ENCODE data around the gene EPSTI1.
A peak's percentile ranks its signal among the peaks of the same experiment; 100 is the strongest.

Gene EPSTI1

DNA sequence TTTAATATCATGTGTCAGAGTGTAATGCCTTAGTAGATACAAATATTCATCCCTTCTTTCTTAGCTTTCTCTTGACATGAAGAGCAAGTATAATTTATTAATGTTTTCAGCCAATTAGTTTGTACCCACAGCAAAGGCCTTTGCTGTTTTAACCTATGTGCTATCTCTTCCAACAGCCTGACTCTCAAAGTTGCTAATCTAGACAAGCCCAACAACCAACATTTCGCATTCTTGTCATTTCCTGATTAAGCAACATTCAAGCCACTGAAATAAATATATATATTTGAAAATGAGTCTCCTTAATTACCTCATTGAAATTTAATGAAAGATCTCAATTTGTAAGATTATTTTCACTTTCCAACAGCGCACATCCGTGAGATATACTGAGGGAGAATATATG lies 18.5 kb downstream of the EPSTI1 start:
- Histone ChIP-seq H3K27me3 (ENCODE audit: insufficient read depth, poor library complexity, severe bottlenecking) (no peaks in the 10 kb centered on the region), H3K4me3 (ENCODE audit: severe bottlenecking) (no peak overlapping the region), H3K4me1 (ENCODE audit: insufficient read depth, poor library complexity, severe bottlenecking) (peaks cover 3% of the 10 kb centered on the region), H3K9me3 (ENCODE audit: severe bottlenecking) (no peaks in the 10 kb centered on the region), H3K27ac (ENCODE audit: poor library complexity, severe bottlenecking) (no peak overlapping the region), H3K36me3 (ENCODE audit: low read depth) (no peaks in the 10 kb centered on the region)
- TF ChIP-seq, protein P1, sequence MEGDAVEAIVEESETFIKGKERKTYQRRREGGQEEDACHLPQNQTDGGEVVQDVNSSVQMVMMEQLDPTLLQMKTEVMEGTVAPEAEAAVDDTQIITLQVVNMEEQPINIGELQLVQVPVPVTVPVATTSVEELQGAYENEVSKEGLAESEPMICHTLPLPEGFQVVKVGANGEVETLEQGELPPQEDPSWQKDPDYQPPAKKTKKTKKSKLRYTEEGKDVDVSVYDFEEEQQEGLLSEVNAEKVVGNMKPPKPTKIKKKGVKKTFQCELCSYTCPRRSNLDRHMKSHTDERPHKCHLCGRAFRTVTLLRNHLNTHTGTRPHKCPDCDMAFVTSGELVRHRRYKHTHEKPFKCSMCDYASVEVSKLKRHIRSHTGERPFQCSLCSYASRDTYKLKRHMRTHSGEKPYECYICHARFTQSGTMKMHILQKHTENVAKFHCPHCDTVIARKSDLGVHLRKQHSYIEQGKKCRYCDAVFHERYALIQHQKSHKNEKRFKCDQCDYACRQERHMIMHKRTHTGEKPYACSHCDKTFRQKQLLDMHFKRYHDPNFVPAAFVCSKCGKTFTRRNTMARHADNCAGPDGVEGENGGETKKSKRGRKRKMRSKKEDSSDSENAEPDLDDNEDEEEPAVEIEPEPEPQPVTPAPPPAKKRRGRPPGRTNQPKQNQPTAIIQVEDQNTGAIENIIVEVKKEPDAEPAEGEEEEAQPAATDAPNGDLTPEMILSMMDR (IDR thresholded peaks at IDR 0.05; ENCODE audit: poor library complexity, severe bottlenecking) = no peak
- ATAC-seq (ENCODE audit: low read depth) (no peak), DNase-seq (ENCODE audit: low spot score) (no peak)

DNA sequence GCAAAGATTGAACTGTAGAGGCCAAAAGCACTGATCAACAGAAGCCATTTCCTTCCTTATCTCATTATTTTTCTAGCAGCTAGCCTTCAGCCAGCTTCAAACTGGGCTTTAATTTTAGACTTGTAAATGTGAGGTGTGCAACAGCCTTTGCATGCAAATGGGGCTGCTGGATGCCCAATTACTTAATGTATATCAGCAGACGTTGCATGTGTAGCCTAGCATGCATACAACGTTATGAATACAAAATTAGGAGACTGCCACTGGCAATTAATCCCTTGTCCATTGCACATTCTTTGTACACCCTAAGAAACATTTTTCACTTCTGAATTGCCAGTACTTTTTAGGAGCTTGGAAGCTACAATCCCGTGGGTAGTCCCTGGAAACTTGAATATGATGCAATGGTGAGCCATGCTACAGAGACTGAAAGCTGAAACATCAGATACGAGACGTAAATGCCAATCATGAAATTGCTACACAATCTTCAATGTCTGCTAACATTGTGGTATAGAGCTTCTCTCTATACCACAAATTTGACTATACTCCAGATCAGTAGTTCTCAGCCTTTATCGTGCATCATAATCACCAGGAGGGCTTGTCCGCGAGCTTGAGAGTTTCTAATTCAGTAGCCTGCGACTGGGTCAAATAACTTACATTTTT lies 20.2 kb downstream of the EPSTI1 start:
- no peak for DNase-seq (ENCODE audit: low spot score)
- Histone ChIP-seq H3K27ac (ENCODE audit: poor library complexity, severe bottlenecking) (no peak overlapping the region), H3K9me3 (ENCODE audit: severe bottlenecking) (no peaks in the 10 kb centered on the region), H3K36me3 (ENCODE audit: low read depth) (no peaks in the 10 kb centered on the region), H3K4me1 (ENCODE audit: insufficient read depth, poor library complexity, severe bottlenecking) (peaks cover 10% of the 10 kb centered on the region), H3K4me3 (ENCODE audit: severe bottlenecking) (no peak overlapping the region), H3K27me3 (ENCODE audit: insufficient read depth, poor library complexity, severe bottlenecking) (no peaks in the 10 kb centered on the region)
- TF ChIP-seq, protein P1 (IDR thresholded peaks at IDR 0.05; ENCODE audit: poor library complexity, severe bottlenecking) = no peak
- ATAC-seq (ENCODE audit: low read depth) = no peak

DNA sequence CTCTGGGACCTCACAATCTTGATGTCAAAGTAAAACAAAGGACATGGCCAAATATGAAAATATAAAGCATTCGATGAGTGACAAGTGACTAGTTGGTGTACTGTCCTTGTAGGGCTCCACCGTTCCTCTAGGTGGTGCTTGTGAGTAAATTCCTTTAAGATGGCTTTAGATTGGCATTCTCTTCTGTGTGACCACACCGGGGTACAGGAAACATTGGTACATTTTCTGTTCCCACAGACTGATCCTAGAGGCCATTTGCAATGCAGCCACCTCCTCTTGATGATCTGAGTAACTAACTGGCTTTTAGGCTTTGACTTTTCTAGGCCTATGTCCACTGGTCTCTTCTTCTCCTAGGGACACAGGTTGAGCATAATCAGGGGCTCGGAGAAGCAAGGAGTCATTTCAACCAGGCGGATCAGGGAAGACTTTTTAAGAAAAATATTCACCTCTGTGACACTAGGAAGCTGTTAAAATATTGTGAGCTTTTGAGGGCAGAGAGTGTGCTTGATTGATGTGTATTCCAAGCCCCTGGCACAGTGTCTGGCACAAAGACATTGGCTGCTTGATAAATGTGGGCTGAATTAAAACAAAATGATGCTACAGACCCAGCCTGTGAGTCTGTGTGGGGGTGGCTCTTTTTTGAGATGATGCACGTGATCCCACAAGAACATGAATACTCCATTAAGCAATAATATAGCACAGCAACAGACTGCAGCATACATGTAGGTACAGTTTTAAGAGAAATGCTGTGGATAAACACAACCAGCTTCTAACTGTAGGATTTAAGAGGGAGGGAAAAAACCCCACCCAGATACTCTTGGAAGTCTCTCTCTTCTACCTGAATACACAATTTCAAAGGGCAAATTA lies 21.0 kb downstream of the EPSTI1 start:
- Histone ChIP-seq H3K27ac (ENCODE audit: poor library complexity, severe bottlenecking) (no peak overlapping the region), H3K27me3 (ENCODE audit: insufficient read depth, poor library complexity, severe bottlenecking) (no peaks in the 10 kb centered on the region), H3K4me1 (ENCODE audit: insufficient read depth, poor library complexity, severe bottlenecking) (peaks cover 10% of the 10 kb centered on the region), H3K9me3 (ENCODE audit: severe bottlenecking) (no peaks in the 10 kb centered on the region), H3K36me3 (ENCODE audit: low read depth) (no peaks in the 10 kb centered on the region), H3K4me3 (ENCODE audit: severe bottlenecking) (no peak overlapping the region)
- TF ChIP-seq, protein P1 (IDR thresholded peaks at IDR 0.05; ENCODE audit: poor library complexity, severe bottlenecking) = peak; percentile 57
- no peak for DNase-seq (ENCODE audit: low spot score)
- ATAC-seq (ENCODE audit: low read depth) = peak; percentile 53; the same call in 2 of the 3 replicates

DNA sequence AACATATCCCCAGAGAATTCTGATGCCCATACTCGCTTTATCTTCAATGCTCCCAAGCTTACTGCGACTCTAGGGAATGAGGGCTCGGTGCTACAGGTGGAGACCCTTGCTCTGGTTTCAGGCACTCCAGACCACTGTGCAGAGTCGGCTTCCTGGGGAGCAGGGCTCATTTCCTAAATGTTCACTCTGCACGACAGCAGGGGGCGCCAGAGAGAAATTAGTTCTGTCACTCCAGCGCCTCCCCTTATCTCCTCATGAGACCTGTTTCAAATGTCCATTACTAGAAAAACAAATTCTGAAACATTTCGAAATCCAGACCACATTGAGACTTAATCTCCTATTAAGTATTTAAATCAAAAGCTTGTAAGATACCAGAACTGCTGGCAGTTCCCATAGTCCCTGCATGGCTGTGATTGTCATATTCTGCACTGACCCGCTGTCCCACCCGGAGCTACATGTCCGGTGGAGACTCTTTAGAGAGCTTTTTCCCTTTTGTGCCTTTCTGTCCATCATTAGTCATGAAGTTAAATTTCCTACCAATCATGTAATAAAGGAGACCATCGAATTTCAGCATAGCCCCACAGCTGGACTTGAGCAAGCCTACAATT lies 22.4 kb downstream of the EPSTI1 start:
- TF ChIP-seq, protein P1 (IDR thresholded peaks at IDR 0.05; ENCODE audit: poor library complexity, severe bottlenecking) = peak; percentile 80
- Histone ChIP-seq H3K4me1 (ENCODE audit: insufficient read depth, poor library complexity, severe bottlenecking) (peaks cover 10% of the 10 kb centered on the region), H3K27me3 (ENCODE audit: insufficient read depth, poor library complexity, severe bottlenecking) (no peaks in the 10 kb centered on the region), H3K36me3 (ENCODE audit: low read depth) (no peaks in the 10 kb centered on the region), H3K27ac (ENCODE audit: poor library complexity, severe bottlenecking) (no peak overlapping the region), H3K9me3 (ENCODE audit: severe bottlenecking) (no peaks in the 10 kb centered on the region), H3K4me3 (ENCODE audit: severe bottlenecking) (no peak overlapping the region)
- peak; percentile 58; the same call in 1 of the 3 replicates for ATAC-seq (ENCODE audit: low read depth)
- DNase-seq (ENCODE audit: low spot score) = peak; percentile 62
